Fibroblast of lung (primary cell): ENCODE data around the gene COL28A1. TPM values are rescaled to one million over a fixed set of nuclear protein-coding genes. Genes with fewer than 3 reads are reported as not detected.

ENCODE experiments used
- DNase-seq, 2 donors: peaks; one replicate each; pipeline versions ENCODE4 v3.0.0 to v3.0.0-alpha.2; 2010; ENCODE audit warnings: low read depth in 2 of 2
- H2AFZ ChIP-seq: 2 replicates; pipeline ENCODE4 v1.5.1; 2012; ENCODE audit warnings: low read length, control low read depth, inconsistent platforms
- H3K27ac ChIP-seq: 2 replicates; pipeline ENCODE4 v1.5.1; 2011; ENCODE audit warnings: low read length, control low read depth; ENCODE audit not compliant: insufficient read depth
- H3K27me3 ChIP-seq: 2 replicates; pipeline ENCODE4 v1.5.1; 2011; ENCODE audit warnings: mild to moderate bottlenecking, low read length; ENCODE audit not compliant: control insufficient read depth, insufficient read depth
- H3K36me3 ChIP-seq: 2 replicates; pipeline ENCODE4 v1.5.1; 2011; ENCODE audit warnings: low read length; ENCODE audit not compliant: control insufficient read depth, insufficient read depth
- H3K4me1 ChIP-seq: 2 replicates; pipeline ENCODE4 v1.5.1; 2011; ENCODE audit warnings: low read length; ENCODE audit not compliant: control insufficient read depth, insufficient read depth; ENCODE audit errors: extremely low read depth
- H3K4me2 ChIP-seq: 2 replicates; pipeline ENCODE4 v1.5.1; 2011; ENCODE audit warnings: low read length, control low read depth; ENCODE audit not compliant: insufficient read depth; ENCODE audit errors: extremely low read depth
- H3K4me3 ChIP-seq, 4 experiments: fragments of 200-600 bp in 1 of 4; sonication (generic) in 1 of 4; replicated peaks in 1 of 4; 2 replicates each; pipeline ENCODE4 v1.5.1; 2011 to 2016; ENCODE audit warnings: low read length in 4 of 4, low read depth in 3 of 4, mild to moderate bottlenecking in 3 of 4, control low read depth in 2 of 4, inconsistent platforms in 1 of 4, mixed read lengths in 1 of 4; ENCODE audit not compliant: insufficient read depth in 1 of 4; ENCODE audit errors: control extremely low read depth in 1 of 4
- H3K79me2 ChIP-seq: 2 replicates; pipeline ENCODE4 v1.5.1; 2012; ENCODE audit warnings: mild to moderate bottlenecking, low read length, inconsistent platforms; ENCODE audit not compliant: control insufficient read depth, insufficient read depth
- H3K9ac ChIP-seq: 2 replicates; pipeline ENCODE4 v1.5.1; 2011; ENCODE audit warnings: mild to moderate bottlenecking, low read length, control low read depth; ENCODE audit not compliant: insufficient read depth
- H3K9me3 ChIP-seq: 2 replicates; pipeline ENCODE4 v1.5.1; 2012; ENCODE audit warnings: low read depth, low read length; ENCODE audit not compliant: control insufficient read depth, insufficient read depth
- H4K20me1 ChIP-seq: 2 replicates; pipeline ENCODE4 v1.5.1; 2011; ENCODE audit warnings: low read length; ENCODE audit not compliant: control insufficient read depth, insufficient read depth; ENCODE audit errors: extremely low read depth
- CTCF ChIP-seq, 2 donors: IDR thresholded peaks in 1 of 2; conservative IDR thresholded peaks in 1 of 2; 1 replicate in 1 of 2; 2 replicates in 1 of 2; pipeline ENCODE4 v1.5.1; 2011 to 2012; ENCODE audit warnings: low read length in 2 of 2, control low read depth in 1 of 2, inconsistent platforms in 1 of 2, low read depth in 1 of 2, mild to moderate bottlenecking in 1 of 2
- EZH2 ChIP-seq: IDR thresholded peaks from 2 replicates; pipeline ENCODE4 v1.5.1; 2012; ENCODE audit warnings: low read length, control low read depth, mild to moderate bottlenecking; ENCODE audit errors: missing control alignments
- polyA plus RNA-seq, 2 donors: library from polyadenylated mRNA; depleted of rRNA in 1 of 2; stranded (reverse) in 1 of 2; unstranded in 1 of 2; fragments of >200 nt; gene quantifications; 2 replicates each; pipeline ENCODE4 v1.2.1, GENCODE V29; 2011 to 2012; ENCODE audit warnings: missing spikeins in 1 of 2
- total RNA-seq: library from RNA; depleted of rRNA; stranded (reverse); fragments of >200 nt; gene quantifications from 2 replicates; pipeline ENCODE4 v1.2.1, GENCODE V29; 2014

The COL28A1 gene
- total and polyA plus RNA-seq, 2 donors (not counting 1 experiment from before 2014, with no cell fraction given) = 0.01 to 0.17 TPM

- no peaks in the 10 kb centered on the region for H4K20me1 ChIP-seq
- H3K79me2 ChIP-seq = no peaks in the 10 kb centered on the region
- H3K36me3 ChIP-seq = no peaks in the 10 kb centered on the region
- H3K4me3 ChIP-seq = no peak overlapping the region
- DNase-seq = no peak
- TF ChIP-seq CTCF (conservative IDR thresholded peaks at IDR 0.05 in 1 of 2, IDR thresholded peaks at IDR 0.05 in 1 of 2; ENCODE audit: low read depth in 1 of 2, low read length in 2 of 2) = no peak
- TF ChIP-seq EZH2 = no peak
- no peaks in the 10 kb centered on the region for H3K9me3 ChIP-seq
- no peak overlapping the region for H3K9ac ChIP-seq
- peak overlapping the region; percentile 43 for H2AFZ ChIP-seq
- no peak overlapping the region for H3K4me2 ChIP-seq
- H3K4me1 ChIP-seq = peaks cover 11% of the 10 kb centered on the region
- no peaks in the 10 kb centered on the region for H3K27me3 ChIP-seq
- peak overlapping the region; percentile 32 for H3K27ac ChIP-seq
Measured at GRCh38 chr7:7439564-7439963, 96.1 kb downstream of the COL28A1 start.

- TF ChIP-seq CTCF (conservative IDR thresholded peaks at IDR 0.05 in 1 of 2, IDR thresholded peaks at IDR 0.05 in 1 of 2; ENCODE audit: low read depth in 1 of 2, low read length in 2 of 2) = no peak
- no peak for TF ChIP-seq EZH2
- no peaks in the 10 kb centered on the region for H3K79me2 ChIP-seq
- peak overlapping the region; percentile 69 for H3K27ac ChIP-seq
- H4K20me1 ChIP-seq = no peaks in the 10 kb centered on the region
- no peaks in the 10 kb centered on the region for H3K27me3 ChIP-seq
- H3K4me1 ChIP-seq = peaks cover 11% of the 10 kb centered on the region
- H3K4me2 ChIP-seq = peak overlapping the region; percentile 54
- H3K9ac ChIP-seq = no peak overlapping the region
- DNase-seq = peak; percentile 93 to 97
- peak overlapping the region; percentile 67 for H2AFZ ChIP-seq
- H3K9me3 ChIP-seq = no peaks in the 10 kb centered on the region
- H3K36me3 ChIP-seq = no peaks in the 10 kb centered on the region
- no peak overlapping the region for H3K4me3 ChIP-seq
Measured at GRCh38 chr7:7438851-7439250, 96.8 kb downstream of the COL28A1 start.

- no peaks in the 10 kb centered on the region for H3K9me3 ChIP-seq
- H3K4me1 ChIP-seq = peaks cover 11% of the 10 kb centered on the region
- H2AFZ ChIP-seq = no peak overlapping the region
- TF ChIP-seq CTCF (conservative IDR thresholded peaks at IDR 0.05 in 1 of 2, IDR thresholded peaks at IDR 0.05 in 1 of 2; ENCODE audit: low read depth in 1 of 2, low read length in 2 of 2) (no peak), EZH2 (no peak)
- H4K20me1 ChIP-seq = no peaks in the 10 kb centered on the region
- H3K36me3 ChIP-seq = no peaks in the 10 kb centered on the region
- H3K4me3 ChIP-seq = no peak overlapping the region
- DNase-seq = no peak
- H3K9ac ChIP-seq = no peak overlapping the region
- no peak overlapping the region for H3K27ac ChIP-seq
- H3K79me2 ChIP-seq = no peaks in the 10 kb centered on the region
- H3K27me3 ChIP-seq = no peaks in the 10 kb centered on the region
- H3K4me2 ChIP-seq = no peak overlapping the region
Measured at GRCh38 chr7:7435978-7436377, 99.7 kb downstream of the COL28A1 start.
